NCI-H2196 (cell line): Measurements from ENCODE around the gene PXDC1.
"Not testable (repeated sequence)": the region's sequence is repeated elsewhere in the genome, so short reads cannot be mapped to it uniquely, and the experiment has no call there.

Experiments
- DNase-seq: peaks from one replicate; lab custom pipeline; 2025; ENCODE audit not compliant: unreplicated experiment; lab: John Stamatoyannopoulos, UW

The PXDC1 gene

DNA sequence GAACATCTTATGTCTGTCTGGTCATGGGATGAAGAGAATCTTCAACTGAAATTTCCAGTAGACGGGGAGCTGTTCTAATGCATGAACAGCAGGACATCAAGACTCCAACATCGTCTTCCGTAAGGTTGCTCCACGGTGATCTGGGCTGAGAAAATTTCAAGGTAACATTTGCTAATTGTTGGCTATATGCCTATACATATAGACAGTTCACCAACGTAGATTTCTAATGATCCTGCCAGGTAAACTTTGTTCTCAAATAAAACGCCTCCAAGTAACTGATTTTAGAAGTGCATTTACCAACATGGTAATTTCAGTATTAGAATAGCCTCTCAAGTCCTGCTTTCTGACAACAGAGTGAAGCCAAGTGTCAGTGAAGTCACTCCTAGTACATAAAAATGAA, 11.3 kb upstream of the PXDC1 start:
- no peak for DNase-seq

DNA sequence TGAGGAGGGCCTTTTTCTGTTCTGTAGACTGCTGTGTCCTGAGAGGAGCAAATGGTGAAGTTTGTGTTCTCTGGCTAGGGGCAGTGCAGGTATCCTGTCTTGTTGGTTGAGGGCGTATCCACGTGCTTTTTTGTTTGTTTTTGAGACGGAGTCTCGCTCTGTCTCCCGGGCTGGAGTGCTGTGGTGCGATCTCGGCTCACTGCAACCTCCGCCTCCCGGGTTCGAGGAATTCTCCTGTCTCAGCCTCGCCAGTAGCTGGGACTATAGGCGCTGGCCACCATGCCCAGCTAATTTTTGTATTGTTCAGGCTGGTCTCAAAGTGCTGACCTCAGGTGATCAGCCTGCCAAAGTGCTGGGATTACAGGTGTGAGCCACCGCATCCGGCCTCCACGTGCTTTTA, 10.8 kb upstream of the PXDC1 start:
- DNase-seq: no peak

DNA sequence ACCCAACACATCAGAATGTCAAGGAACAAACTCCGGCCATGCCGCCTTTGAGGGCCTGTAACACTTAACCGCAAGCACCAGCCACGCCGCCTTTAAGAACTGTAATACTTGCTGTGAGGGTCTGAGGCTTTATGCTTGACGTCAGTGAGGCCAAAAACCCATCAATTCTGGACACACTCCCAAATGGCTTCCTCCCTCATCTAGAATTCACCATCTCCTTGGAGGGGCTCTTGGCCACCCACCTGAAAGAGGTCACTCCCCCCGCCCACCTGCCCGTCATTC, 10.4 kb upstream of the PXDC1 start:
- no peak for DNase-seq

DNA sequence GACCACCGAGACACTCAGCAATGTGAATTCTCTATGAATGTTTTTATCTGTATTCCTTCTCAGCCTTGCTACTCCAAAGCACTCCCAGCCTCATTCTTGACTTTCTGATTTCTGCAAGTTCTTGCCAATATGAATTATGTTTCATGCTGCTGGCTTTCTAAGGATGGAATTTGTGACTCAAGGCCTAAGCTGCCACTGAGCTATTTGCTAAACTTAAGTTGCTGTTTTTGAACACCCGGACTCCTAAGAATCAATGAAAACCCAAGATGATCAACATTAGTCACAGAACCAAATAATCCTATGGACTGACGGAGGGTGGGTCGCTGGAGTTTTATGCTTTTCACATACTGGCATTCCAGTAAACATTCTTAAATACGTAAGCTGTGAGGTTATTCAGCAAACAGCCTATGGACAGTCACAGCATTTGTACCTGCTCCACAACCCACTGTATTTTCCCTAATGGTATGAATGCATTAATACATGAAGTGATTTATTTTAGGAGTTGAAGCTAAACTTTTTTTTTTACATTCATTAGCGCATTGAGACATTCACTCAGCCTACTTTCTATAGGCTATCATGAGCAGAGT, 8.2 kb upstream of the PXDC1 start:
- no peak for DNase-seq

DNA sequence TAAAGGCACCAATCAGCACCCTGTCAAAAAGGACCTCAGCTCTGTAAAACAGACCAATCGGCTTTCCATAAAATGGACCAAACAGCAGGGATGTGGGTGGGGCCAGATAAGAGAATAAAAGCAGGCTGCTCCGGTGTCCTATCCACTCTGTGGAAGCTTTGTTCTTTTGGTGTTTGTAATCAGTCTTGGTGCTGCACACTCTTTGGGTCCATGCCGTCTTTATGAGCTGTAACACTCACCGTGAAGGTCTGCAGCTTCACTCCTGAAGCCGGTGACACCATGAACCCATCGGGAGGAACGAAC, 7.3 kb upstream of the PXDC1 start:
- DNase-seq: no peak

DNA sequence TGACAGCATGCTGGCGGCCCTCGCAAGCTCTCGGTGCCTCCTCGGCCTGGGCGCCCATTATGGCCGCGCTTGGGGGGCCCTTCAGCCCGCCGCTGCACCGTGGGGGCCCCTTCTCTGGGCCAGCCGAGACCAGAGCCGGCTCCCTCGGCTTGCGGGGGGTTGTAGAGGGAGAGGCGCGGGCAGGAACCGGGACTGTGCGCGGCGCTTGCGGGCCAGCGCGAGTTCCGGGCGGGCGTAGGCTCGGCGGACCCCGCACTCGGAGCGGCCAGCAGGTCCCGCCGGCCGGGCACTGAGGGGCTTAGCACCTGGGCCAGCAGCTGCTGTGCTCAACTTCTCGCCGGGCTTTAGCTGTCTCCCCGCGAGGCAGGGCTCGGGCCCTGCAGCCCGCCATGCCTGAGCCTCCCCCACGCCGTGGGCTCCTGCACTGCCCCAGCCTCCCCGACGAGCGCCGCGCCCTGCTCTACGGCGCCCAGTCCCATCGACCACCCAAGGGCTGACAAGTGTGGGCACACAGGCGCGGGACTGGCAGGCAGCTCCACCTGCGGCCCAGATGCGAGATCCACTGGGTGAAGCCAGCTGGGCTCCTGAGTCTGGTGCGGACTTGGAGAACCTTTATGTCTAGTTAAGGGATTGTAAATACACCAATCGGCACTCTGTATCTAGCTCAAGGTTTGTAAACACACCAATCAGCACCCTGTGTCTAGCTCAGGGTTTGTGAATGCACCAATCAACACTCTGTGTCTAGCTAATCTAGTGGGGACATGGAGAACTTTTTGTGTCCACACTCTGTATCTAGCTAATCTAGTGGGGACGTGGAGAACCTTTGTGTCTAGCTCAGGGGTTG, 6.7 kb upstream of the PXDC1 start:
- not testable (repeated sequence) for DNase-seq

DNA sequence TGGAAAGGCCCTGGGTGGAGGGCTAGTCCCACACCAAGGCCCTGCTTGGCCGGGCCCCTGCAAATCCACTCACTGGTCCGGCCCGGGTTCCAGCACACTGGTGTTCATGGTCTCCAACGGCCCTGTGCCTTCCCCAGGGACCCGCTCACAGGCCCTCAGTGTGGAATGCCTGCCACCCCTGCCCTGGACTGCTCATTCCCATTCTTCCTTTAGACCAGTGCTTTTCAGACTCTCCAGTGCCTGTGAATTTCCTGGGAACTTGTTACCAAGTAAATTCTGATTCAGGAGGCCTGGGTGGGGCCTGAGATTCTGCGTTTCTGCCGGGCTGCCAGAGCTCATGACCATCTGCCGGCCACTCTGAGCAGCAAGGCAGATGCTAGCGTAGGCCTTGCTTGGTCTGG, 5.7 kb upstream of the PXDC1 start:
- DNase-seq: no peak

DNA sequence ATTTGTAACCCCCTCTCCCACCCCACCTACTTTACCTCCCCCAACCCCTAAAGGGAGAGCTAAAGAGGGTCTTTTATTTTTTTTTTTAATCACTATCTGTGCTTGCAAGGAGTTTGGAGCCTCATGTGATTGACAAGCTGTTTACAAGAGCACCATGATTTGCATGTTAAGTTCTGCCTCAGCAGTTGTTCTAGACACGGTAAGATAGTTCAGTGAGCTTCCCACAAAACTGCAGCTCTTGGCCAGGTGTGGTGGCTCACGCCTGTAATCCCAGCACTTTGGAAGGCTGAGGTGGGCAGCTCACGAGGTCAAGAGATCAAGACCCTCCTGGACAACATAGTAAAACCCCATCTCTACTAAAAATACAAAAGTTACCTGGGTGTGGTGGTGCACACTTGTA, 5.0 kb upstream of the PXDC1 start:
- no peak for DNase-seq

DNA sequence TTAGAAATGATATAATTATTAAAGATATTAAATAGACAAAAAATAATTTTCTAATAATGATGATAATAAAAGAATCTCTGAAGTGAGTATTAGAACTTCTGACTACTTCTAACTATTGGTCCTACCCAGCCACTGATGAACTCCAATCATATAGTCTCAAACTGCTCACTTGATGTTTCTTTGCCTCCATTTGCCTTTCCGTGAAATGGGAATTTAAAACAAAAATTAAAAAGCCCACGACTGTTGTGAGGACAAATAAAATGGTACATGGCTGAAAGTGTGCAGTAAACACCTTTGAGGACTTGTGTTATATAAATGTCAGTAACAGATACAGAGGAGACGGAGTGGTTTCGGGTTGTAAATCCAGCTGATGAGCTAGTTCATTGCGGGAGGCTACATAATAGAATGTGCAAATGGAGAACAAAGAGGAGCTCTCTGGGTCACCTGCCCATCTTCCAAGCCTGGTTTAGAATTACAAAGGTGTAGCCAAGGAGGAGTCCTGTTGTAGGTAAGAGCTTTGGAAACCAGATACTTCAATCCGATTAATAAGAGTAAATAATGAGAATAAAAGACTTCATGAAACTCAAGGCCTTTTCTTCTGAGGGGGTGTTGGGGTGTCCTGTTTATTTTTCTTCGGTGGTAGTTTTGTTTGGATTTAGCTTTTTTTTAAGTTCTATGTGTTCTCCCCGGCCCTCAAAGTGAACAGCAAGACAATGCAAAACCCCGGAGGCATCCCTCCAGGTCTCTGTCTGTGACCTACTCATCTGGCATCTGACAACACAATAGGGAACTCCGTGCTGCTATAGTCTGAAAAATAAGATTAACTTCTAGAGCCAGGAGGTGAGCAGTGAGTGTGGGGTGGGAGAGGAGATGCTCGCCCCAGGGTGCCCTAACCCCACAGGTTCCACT, 4.4 kb upstream of the PXDC1 start:
- peak; percentile 75 for DNase-seq

DNA sequence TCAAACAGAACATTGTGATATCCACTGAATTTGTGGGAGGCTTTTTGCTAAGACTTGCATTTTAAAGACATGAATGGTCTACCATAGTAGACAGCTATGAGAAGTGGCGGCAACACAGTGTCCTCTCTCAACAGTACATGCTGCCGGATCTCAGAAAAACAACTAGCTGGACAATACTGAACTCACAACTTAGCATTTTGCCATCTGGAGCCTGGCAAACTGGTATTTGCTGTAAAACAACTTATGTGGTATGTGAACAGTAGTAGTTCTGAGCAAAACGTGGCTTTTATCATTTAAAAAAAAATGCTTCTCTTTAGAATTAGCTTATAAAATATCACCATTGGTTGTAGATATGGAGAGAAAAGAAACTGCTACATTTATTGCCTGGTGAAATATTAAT, 3.3 kb upstream of the PXDC1 start:
- no peak for DNase-seq

DNA sequence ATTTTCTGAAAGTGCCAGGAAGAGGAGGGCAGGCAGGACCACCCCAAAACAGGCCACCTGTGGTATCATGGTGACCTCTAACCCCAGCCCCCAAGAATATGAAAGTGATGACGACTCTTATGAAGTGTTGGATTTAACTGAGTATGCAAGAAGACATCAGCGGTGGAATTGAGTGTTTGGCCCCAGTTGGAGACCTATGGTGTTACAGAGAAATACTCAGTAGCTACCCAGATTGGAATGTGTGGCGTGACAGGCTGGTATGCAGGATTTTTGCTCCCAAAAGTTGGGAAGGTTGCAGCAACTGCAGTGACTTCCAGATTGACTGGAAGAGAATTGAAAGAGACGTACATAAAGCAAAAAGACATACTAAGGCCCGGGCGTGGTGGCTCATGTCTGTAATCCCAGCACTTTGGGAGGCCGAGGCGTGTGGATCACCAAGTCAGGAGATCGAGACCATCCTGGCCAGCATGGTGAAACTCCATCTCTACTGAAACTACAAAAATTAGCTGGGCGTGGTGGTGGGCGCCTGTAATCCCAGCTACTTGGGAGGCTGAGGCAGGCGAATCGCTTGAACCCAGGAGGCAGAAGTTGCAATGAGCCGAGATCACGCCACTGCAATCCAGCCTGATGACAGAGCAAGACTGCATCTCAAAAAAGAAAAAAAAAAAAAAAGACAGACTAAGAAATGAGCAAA, 2.7 kb upstream of the PXDC1 start:
- DNase-seq: not testable (repeated sequence)

DNA sequence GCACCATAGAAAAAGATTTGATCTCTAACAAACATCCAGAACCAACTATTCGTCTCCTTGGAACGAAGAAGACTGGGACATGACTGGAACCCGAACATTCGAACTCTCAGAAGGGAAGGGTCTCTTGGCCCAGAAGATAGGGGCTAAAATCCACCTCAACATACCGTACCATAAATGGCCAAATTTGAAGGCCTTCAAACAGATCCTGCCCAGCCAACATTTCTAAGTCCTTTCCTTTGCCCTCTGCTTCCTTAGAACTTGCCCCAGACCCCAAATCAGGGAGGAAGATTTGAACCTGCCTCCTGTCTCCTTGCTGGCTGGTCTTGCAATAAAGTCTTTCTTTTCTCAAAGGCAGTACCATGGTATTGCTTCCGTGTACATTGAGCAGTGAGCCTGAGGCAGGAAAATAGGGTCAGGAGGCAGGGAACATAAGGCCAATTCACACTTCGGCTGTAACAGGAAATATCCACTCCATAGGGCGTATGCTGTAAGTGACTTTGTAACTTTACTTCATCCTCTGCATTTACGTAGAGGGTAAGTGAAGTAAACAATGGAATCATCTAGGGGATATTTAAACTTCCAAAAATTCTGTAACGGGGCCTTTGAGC, 1.8 kb upstream of the PXDC1 start:
- no peak for DNase-seq

DNA sequence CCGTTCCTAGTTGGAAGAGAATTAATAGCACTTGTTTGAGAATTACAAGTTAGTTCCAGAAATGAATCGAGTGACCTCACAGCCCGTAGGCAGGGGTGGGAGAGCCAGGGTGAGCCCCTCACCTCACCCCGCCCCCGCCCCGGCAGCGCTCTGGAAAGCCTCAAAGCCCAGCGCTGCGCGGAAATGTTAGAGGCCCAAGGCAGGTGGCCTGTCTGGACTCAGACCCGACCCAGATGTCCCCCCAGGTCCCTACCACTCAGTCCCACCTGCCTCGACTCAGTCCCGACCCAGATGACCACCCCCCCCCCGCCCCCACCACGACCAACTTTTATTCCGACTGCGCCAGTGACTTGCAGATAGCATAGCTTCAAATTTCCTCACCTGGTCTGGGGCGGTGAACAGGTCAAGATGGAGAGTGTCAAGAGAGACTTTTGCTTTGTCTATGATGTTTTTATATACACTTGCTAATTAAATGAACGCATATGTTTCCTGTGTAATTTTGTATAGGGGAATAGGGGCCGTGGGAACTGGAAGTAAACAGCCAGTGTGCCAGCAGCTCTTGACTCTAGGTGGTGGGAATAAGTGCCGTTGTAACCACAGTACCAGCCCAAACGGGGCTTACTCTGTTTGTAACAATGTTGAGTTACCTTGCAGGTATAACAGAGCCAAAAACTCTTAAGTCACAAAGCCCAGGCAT, 1.2 kb upstream of the PXDC1 start:
- DNase-seq: no peak

DNA sequence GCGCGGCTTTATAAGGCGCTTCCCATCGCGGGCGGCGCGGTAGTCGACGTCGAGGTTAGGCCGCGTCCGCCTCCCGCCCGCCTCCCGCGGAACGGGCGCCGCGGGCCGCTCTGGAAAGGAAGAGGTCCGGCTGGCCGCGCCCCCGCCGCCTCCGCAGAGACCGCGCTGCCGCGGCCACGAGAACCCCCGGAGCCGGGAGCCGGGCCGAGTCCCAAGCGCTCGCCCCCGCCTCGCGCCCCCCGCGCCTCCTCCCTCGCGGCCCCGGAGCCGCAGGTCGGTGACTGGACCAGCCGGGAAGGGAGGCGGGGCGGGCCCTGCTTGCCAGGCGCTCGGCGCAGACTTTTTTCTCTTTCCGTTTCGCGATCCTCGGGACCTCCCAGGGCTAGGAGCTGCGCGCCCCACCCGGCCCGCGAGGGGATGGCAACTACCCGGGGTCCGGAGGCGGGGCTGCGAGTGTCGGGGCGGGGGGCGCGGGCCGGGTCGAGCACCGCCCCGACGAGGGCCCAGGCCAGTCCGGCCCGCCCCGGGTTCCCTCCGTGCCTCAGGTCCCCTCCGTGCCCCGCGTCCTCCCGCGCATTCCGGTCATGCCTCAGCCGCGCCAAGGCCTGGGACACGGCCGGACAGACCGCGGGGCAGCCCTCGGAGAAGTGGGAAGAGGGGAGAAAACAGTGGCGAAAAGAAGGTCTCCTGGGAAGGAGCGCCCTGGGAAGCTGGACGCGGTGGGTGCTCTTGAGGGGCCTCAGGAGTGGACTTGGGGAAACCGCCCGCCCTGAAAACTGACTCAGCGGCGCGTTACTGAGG, 417 bp upstream of the PXDC1 start:
- peak; percentile 77 for DNase-seq

DNA sequence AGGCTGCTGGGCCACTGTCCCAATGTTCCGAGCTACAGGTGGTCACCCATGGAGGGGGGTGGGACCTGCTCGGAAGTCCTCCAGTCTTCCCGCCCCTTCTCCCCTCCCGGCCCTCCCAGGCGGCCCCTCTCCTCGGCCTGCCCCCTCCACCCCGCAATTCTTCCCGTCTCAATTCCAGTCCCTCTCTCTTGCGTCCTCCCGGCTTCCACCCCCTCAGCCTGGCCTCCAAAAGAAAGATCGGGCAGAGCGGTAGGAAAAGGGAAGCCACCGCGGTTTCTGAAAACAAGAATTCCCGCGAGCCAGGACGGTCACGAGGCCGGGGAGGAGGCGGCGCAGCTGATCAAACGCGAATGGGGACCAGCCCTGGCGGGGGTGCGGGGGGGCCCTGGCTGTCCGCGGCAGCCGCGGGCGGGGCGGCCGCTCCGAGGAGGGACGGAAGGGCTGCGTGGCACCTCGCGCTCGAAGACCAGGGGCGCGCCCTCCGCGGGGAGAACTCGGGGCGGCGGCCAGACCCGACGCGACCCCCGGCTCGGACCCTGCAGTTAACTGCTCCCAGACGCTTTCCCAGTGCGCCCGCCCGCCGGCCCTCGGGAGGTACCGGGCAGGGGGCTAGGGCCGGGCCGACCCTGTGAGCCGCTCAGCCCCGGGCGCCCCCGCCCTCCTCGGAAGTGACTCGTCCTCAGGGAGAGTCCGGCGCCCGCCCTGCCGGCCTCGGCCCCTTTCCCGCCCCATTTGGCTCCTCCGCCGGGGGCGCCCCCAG, 1.0 kb downstream of the PXDC1 start:
- peak; percentile 73 for DNase-seq

DNA sequence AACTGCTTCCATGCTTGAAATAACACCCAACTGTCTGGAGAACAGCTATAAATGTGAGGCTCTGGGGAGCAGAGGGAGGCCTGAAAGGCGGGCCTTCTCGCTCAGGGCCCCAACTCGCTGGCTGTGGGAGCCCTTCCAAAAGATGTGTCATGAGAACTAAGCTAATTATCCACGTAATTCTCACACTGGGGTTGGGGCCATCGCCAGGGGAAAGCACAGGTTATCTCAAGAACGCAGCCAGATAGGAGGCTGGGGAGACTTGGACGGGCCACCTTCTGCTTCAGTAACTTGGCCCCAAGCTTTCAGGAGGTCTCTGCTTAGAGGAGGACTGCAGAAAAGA, 1.6 kb downstream of the PXDC1 start:
- DNase-seq: peak; percentile 32

DNA sequence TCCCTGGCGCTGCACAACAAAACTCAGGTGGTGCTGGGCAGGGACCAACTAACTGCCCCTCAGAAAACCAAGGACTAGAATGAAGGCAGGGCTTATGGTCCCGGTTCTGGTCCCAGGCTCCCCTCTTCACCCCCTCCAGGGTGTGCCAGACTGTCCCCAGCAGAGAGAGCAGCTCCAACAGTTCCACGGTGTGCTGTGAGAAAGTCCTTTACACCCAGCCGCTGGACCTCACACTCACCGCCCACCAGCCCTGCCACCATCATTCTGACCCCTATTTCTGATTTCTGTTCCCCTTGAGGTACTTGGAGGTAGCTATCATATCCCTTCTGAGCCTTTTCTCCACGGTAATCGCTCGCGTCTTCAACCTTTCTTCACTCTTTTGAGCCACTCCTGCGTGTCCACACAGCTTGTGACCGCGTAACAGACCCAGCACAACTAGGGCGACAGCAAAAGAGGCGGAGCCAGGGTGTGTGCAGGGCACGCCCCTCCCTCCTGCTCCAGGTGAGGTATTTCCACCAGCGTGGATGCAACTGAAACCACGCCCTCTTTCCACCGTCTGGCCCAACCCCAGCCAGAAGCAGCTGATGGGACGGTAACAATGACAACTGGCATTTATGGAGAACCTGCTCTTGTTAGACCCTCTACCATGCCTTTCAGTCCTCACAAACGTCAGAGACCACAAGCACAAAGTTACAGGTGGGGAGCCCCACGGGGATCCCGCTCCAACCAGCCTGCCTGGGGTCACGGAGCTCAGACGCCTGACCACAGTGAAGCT, 2.3 kb downstream of the PXDC1 start:
- peak; percentile 41 for DNase-seq
